Body of pancreas (tissue), 4 donors: ENCODE results near the gene IL16. TPM values are rescaled to one million over a fixed set of nuclear protein-coding genes. Genes with fewer than 3 reads are reported as not detected.

Experiments
- ATAC-seq: fragments of 150-250 bp; one replicate; pipeline ENCODE4 v1.9.1; 2016
- DNase-seq, 4 donors: peaks; one replicate each; pipeline ENCODE4 v3.0.0-alpha.2; 2019
- H3K27ac ChIP-seq, 4 donors: fragments of 200-600 bp; sonication (generic); 1 replicate in 3 of 4; 2 replicates in 1 of 4; pipeline versions ENCODE4 v1.5.1 to v1.6.1; 2016 to 2019; ENCODE audit warnings: mild to moderate bottlenecking in 1 of 4, mixed read lengths in 1 of 4, moderate library complexity in 1 of 4
- H3K27me3 ChIP-seq, 2 donors: fragments of 200-600 bp; sonication (generic); one replicate each; pipeline ENCODE4 v1.6.0; 2016; ENCODE audit warnings: mild to moderate bottlenecking in 1 of 2
- H3K36me3 ChIP-seq, 2 donors: fragments of 200-600 bp; sonication (generic); replicated peaks in 1 of 2; 2 replicates each; pipeline ENCODE4 v1.5.1; 2016; ENCODE audit warnings: low read depth in 2 of 2; ENCODE audit not compliant: insufficient read depth in 1 of 2
- H3K4me1 ChIP-seq: fragments of 200-600 bp; sonication (generic); one replicate; pipeline ENCODE4 v1.6.0; 2016
- H3K4me3 ChIP-seq, 2 donors: fragments of 200-600 bp; sonication (generic); 1 replicate in 1 of 2; 2 replicates in 1 of 2; pipeline ENCODE4 v1.5.1; 2016 to 2019
- H3K9me3 ChIP-seq, 3 donors: fragments of 200-600 bp; sonication (generic); 1 replicate in 2 of 3; 2 replicates in 1 of 3; pipeline ENCODE4 v1.5.1; 2016
- CTCF ChIP-seq, 7 experiments: fragments of 450-650 bp in 4 of 7; fragments of 200-600 bp in 3 of 7; sonication (generic) in 3 of 7; IDR thresholded peaks; one replicate each; pipeline ENCODE4 v1.5.1; 2016 to 2019; ENCODE audit warnings: antibody characterized with exemption in 7 of 7
- POLR2A ChIP-seq, 3 donors: fragments of 450-650 bp; IDR thresholded peaks; one replicate each; pipeline ENCODE4 v1.6.1; 2016; ENCODE audit warnings: antibody characterized with exemption in 3 of 3, mild to moderate bottlenecking in 2 of 3
- WGBS, 2 donors: methylation state at CpG; one replicate each; pipeline ENCODE4 v1.1.5; 2017; 5-methylcytosine and 5-hydroxymethylcytosine counted together
- intact Hi-C: fragments of 100-400 bp; cut with DNase I; formaldehyde crosslinking; loops from one replicate; pipeline ENCODE4 v1.15.1; 2023
- total RNA-seq, 2 donors: library from RNA; depleted of rRNA; stranded (reverse); fragments of >200 nt; gene quantifications; one replicate each; pipeline ENCODE4 v1.1.0, GENCODE V29; 2016

Gene IL16
- total RNA-seq, 2 donors from 2014 or later: 2.9 to 4.9 TPM

GRCh38 chr15:81277851-81278250 is 81.2 kb downstream of the IL16 start:
- H3K27ac ChIP-seq: no peak overlapping the region
- H3K27me3 ChIP-seq: no peaks in the 10 kb centered on the region
- H3K4me3 ChIP-seq: no peak overlapping the region
- TF ChIP-seq CTCF (IDR thresholded peaks at IDR 0.05) (no peak), POLR2A (IDR thresholded peaks at IDR 0.05) (no peak)
- H3K9me3 ChIP-seq: no peaks in the 10 kb centered on the region
- 87 to 95% methylated on average over 2 of the region's 2 CpGs for WGBS, 2 donors
- intact Hi-C loops: no loop called here
- peaks cover 14% of the 10 kb centered on the region for H3K4me1 ChIP-seq
- no peaks in the 10 kb centered on the region for H3K36me3 ChIP-seq
- DNase-seq: no peak
- ATAC-seq: no peak

- 83 to 85% methylated on average over 6 of the region's 6 CpGs for WGBS, 2 donors
- intact Hi-C loops: no loop called here
- H3K9me3 ChIP-seq: no peaks in the 10 kb centered on the region
These were observed 81.8 kb downstream of the IL16 start for GRCh38 chr15:81278306-81279029.

GRCh38 chr15:81279621-81280485 is 83.2 kb downstream of the IL16 start:
- H3K4me3 ChIP-seq: no peak overlapping the region
- no peaks in the 10 kb centered on the region for H3K9me3 ChIP-seq
- 82 to 86% methylated on average over 11 to 12 of the region's 12 CpGs for WGBS, 2 donors
- DNase-seq: no peak
- H3K4me1 ChIP-seq: peaks cover 13% of the 10 kb centered on the region
- no peaks in the 10 kb centered on the region for H3K27me3 ChIP-seq
- intact Hi-C loops: no loop called here
- TF ChIP-seq POLR2A (IDR thresholded peaks at IDR 0.05) (no peak), CTCF (IDR thresholded peaks at IDR 0.05) (no peak)
- H3K36me3 ChIP-seq: no peaks in the 10 kb centered on the region
- H3K27ac ChIP-seq: no peak overlapping the region
- ATAC-seq: no peak

More at GRCh38 chr15:81278306-81279029, 81.8 kb downstream of the IL16 start:
- Histone ChIP-seq H3K4me3 (no peak overlapping the region), H3K36me3 (no peaks in the 10 kb centered on the region), H3K4me1 (peaks cover 14% of the 10 kb centered on the region), H3K27me3 (no peaks in the 10 kb centered on the region), H3K27ac (no peak overlapping the region)
- no peak for TF ChIP-seq POLR2A (IDR thresholded peaks at IDR 0.05)
- no peak for TF ChIP-seq CTCF (IDR thresholded peaks at IDR 0.05)
- ATAC-seq: no peak
- DNase-seq: no peak

- ATAC-seq: no peak
- Histone ChIP-seq H3K9me3 (no peaks in the 10 kb centered on the region), H3K27me3 (no peaks in the 10 kb centered on the region), H3K4me1 (peaks cover 6% of the 10 kb centered on the region), H3K36me3 (no peaks in the 10 kb centered on the region), H3K4me3 (no peak overlapping the region), H3K27ac (no peak overlapping the region)
- TF ChIP-seq POLR2A (IDR thresholded peaks at IDR 0.05): no peak
- TF ChIP-seq CTCF (IDR thresholded peaks at IDR 0.05): no peak
- intact Hi-C loops: no loop called here
- 73 to 76% methylated on average over 8 of the region's 8 CpGs for WGBS, 2 donors
- DNase-seq: peak in 1 of 4 donors; percentile 48
These were observed 84.2 kb downstream of the IL16 start for GRCh38 chr15:81280696-81281455.
